SJSA1 (cell line): ENCODE measurements around the gene DCUN1D2. TPM values are rescaled to one million over a fixed set of nuclear protein-coding genes. Genes with fewer than 3 reads are reported as not detected.

Experiments used
- DNase-seq, 2 experiments: peaks; one replicate each; pipeline ENCODE4 v3.0.0-alpha.2; 2015 to 2020; ENCODE audit warnings: low spot score in 2 of 2, low read depth in 1 of 2
- H3K27ac ChIP-seq: fragments of 250-450 bp; sonication (Bioruptor Pico); 2 replicates; pipeline ENCODE4 v1.5.1; 2020; ENCODE audit warnings: mild to moderate bottlenecking, moderate library complexity
- H3K27me3 ChIP-seq: fragments of 250-450 bp; sonication (Bioruptor Pico); replicated peaks from 2 replicates; pipeline ENCODE4 v1.5.1; 2020; ENCODE audit warnings: mild to moderate bottlenecking, moderate library complexity
- H3K36me3 ChIP-seq: fragments of 250-450 bp; sonication (Bioruptor Pico); 2 replicates; pipeline ENCODE4 v1.5.1; 2020; ENCODE audit warnings: mild to moderate bottlenecking
- H3K4me1 ChIP-seq: fragments of 250-450 bp; sonication (Bioruptor Pico); replicated peaks from 2 replicates; pipeline ENCODE4 v1.6.1; 2021; ENCODE audit warnings: mild to moderate bottlenecking
- H3K4me3 ChIP-seq: fragments of 250-450 bp; sonication (Bioruptor Pico); 2 replicates; pipeline ENCODE4 v1.5.1; 2020; ENCODE audit warnings: mild to moderate bottlenecking
- H3K9me3 ChIP-seq: fragments of 250-450 bp; sonication (Bioruptor Pico); replicated peaks from 2 replicates; pipeline ENCODE4 v1.5.1; 2020; ENCODE audit warnings: mild to moderate bottlenecking
- total RNA-seq: library from RNA; depleted of rRNA; stranded (reverse); fragments of >200 nt; shearing (Covaris generic); gene quantifications from 2 replicates; pipeline ENCODE4 v1.2.3, GENCODE V29; 2014; rRNA removed

The DCUN1D2 gene
- total RNA-seq, 1 experiment from 2014 or later: 10.7 TPM

DNA sequence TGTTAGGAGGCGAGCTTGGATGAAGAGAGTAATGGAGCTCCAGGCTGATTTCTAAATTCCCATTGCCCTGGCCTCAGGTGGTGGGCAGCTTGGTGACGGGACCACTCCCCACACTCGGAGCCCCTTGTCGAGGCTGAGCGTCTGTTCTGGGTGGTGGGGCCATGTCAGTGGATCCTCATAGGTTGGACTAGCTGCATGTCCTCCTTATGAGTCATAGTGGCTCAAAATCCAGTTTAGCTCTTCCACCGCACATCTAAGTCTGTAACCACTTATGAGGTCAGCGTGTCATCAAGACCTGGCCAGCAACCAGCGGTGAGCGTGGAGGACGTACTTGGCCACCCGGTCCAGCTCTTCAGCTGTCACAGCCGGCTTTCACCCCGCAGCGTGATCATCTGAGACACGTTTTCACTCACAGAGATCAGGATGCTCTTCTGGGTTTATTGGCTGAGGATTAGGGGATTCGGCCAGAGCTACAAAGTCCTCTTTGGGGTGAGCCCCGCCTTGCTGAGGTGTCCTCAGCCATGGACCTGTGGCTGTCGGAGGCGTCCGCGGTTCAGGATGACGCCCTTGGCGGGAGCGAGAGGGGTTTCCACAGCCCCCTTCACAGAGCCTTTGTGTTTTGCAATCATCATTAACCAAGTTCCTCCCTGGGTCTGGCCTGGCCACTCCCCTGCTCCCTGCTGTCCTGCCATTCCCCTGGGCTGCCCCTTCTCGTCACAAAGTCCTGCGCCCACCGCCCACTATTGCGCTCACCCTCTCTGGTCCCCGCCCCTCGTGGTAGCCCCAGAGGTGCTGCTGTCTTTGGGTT, 79.1 kb downstream of the DCUN1D2 start:
- Histone ChIP-seq H3K4me1 (peaks cover 59% of the 10 kb centered on the region), H3K36me3 (peaks cover 26% of the 10 kb centered on the region), H3K27ac (peak overlapping the region; percentile 100), H3K9me3 (no peaks in the 10 kb centered on the region), H3K4me3 (peak overlapping the region; percentile 36), H3K27me3 (no peaks in the 10 kb centered on the region)
- peak; percentile 91 to 94 for DNase-seq

- Histone ChIP-seq H3K27me3 (no peaks in the 10 kb centered on the region), H3K36me3 (peaks cover 33% of the 10 kb centered on the region), H3K4me3 (peak overlapping the region; percentile 36), H3K4me1 (peaks cover 59% of the 10 kb centered on the region), H3K27ac (peak overlapping the region; percentile 100), H3K9me3 (no peaks in the 10 kb centered on the region)
- DNase-seq: peak; percentile 95 to 97
Measured at GRCh38 chr13:113410472-113411201, 79.9 kb downstream of the DCUN1D2 start.

- no peak overlapping the region for H3K4me3 ChIP-seq
- peak in 1 of 2 experiments; percentile 30 for DNase-seq
- peaks cover 37% of the 10 kb centered on the region for H3K36me3 ChIP-seq
- H3K27me3 ChIP-seq: no peaks in the 10 kb centered on the region
- no peaks in the 10 kb centered on the region for H3K9me3 ChIP-seq
- H3K4me1 ChIP-seq: peaks cover 45% of the 10 kb centered on the region
- no peak overlapping the region for H3K27ac ChIP-seq
Measured at GRCh38 chr13:113408562-113408961, 81.9 kb downstream of the DCUN1D2 start.

DNA sequence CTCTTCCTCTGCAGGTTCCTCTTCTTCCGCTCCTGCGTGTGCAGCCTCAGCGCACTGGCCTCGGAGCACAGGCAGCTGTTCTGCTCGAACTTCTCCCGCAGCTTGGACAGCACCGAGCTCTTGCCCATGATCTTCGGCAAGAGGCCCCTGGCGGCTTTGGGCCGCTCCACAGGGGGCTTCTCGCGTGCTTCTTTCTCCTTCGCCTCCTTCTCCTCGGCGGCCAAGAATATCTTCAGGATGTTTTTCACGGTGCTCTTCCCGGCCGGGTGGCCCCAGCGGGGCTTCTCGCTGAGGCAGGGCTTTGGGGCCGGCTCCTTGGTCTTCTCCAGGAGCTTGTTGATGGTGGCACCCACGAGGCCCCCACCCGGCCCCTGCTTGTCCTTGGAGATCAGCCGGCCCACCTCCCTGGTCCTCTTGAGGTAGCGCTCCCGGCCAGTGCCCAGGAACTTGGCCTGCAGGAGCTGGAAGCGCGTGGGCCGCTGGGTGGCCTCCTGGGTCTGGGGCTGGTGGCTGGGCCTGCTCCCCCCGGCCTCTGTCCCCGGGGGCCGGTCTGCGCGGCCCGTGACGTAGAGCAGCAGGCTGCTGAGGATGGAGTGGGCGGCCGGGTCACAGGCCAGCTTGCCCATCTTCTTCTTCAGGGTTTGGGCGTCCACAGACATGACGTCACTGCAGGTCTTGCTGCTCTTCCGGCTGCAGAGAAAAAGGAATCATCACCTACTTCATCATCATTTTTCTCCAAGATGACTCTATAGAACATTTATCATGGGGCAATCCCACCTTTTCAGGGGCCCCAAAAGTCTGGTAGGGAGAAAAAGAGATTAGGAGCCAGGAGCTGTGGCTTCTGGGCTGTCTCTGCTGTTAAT, 82.7 kb downstream of the DCUN1D2 start:
- no peaks in the 10 kb centered on the region for H3K9me3 ChIP-seq
- no peaks in the 10 kb centered on the region for H3K27me3 ChIP-seq
- peaks cover 45% of the 10 kb centered on the region for H3K36me3 ChIP-seq
- H3K4me1 ChIP-seq: peaks cover 47% of the 10 kb centered on the region
- no peak overlapping the region for H3K4me3 ChIP-seq
- no peak overlapping the region for H3K27ac ChIP-seq
- peak in 1 of 2 experiments; percentile 19 for DNase-seq

GRCh38 chr13:113407103-113407530, 83.4 kb downstream of the DCUN1D2 start:
- peaks cover 50% of the 10 kb centered on the region for H3K4me1 ChIP-seq
- DNase-seq: peak in 1 of 2 experiments; percentile 19
- no peak overlapping the region for H3K27ac ChIP-seq
- no peaks in the 10 kb centered on the region for H3K27me3 ChIP-seq
- no peaks in the 10 kb centered on the region for H3K9me3 ChIP-seq
- H3K4me3 ChIP-seq: no peak overlapping the region
- H3K36me3 ChIP-seq: peaks cover 51% of the 10 kb centered on the region

- Histone ChIP-seq H3K4me3 (no peak overlapping the region), H3K4me1 (peaks cover 50% of the 10 kb centered on the region), H3K27me3 (no peaks in the 10 kb centered on the region), H3K27ac (no peak overlapping the region), H3K9me3 (no peaks in the 10 kb centered on the region), H3K36me3 (peaks cover 57% of the 10 kb centered on the region)
- DNase-seq: no peak
Measured at GRCh38 chr13:113406321-113407102, 84.0 kb downstream of the DCUN1D2 start.

Other genes starting within 250 kb of the DCUN1D2 start
- gene LAMP1, start 193.5 kb downstream of the DCUN1D2 start, total RNA-seq: 98.3 and 217 TPM in 2 replicates
- 0.34 and 0.97 TPM in 2 replicates for gene GRTP1, start 126.6 kb downstream of the DCUN1D2 start, total RNA-seq
- 6.3 and 10.5 TPM in 2 replicates for gene ADPRHL1, start 37.2 kb downstream of the DCUN1D2 start, total RNA-seq
- 397 and 423 TPM in 2 replicates for gene TFDP1, start 94.0 kb upstream of the DCUN1D2 start, total RNA-seq
- gene ATP4B, start 167.5 kb upstream of the DCUN1D2 start, total RNA-seq: not detected in 2 replicates
- 0.08 TPM in 1 of 2 replicates, not detected in the other for gene GRK1, start 176.5 kb upstream of the DCUN1D2 start, total RNA-seq